ENCODE data around the gene PIGW.

The PIGW gene

GRCh38 chr17:36509272-36509985, 25.4 kb upstream of the PIGW start:
- DNase-seq, result no peak

- DNase-seq, result no peak
Observed at GRCh38 chr17:36510636-36511035, 24.2 kb upstream of the PIGW start.

- DNase-seq, result no peak
Observed at GRCh38 chr17:36511216-36511615, 23.6 kb upstream of the PIGW start.

GRCh38 chr17:36512641-36513040, 22.1 kb upstream of the PIGW start:
- DNase-seq, result no peak

GRCh38 chr17:36514856-36515255, 19.9 kb upstream of the PIGW start:
- DNase-seq, result no peak

GRCh38 chr17:36515837-36516236, 18.9 kb upstream of the PIGW start:
- DNase-seq, result no peak

GRCh38 chr17:36523113-36523512, 11.7 kb upstream of the PIGW start:
- DNase-seq, result no peak

- DNase-seq, result no peak
Observed at GRCh38 chr17:36524428-36524876, 10.3 kb upstream of the PIGW start.

GRCh38 chr17:36525113-36525512, 9.7 kb upstream of the PIGW start:
- DNase-seq, result no peak

- DNase-seq, result no peak
Observed at GRCh38 chr17:36525888-36526287, 8.9 kb upstream of the PIGW start.

- DNase-seq, result no peak
Observed at GRCh38 chr17:36527621-36528250, 7.1 kb upstream of the PIGW start.

GRCh38 chr17:36529121-36529520, 5.7 kb upstream of the PIGW start:
- DNase-seq, result no peak

- no peak for DNase-seq
Observed at GRCh38 chr17:36532435-36532975, 2.3 kb upstream of the PIGW start.

GRCh38 chr17:36533935-36534839, 600 bp upstream of the PIGW start:
- peak; percentile 38 for DNase-seq

GRCh38 chr17:36535669-36536081, 888 bp downstream of the PIGW start:
- DNase-seq, result no peak

GRCh38 chr17:36540696-36541095, 5.9 kb downstream of the PIGW start:
- DNase-seq, result no peak

- no peak for DNase-seq
Observed at GRCh38 chr17:36542755-36543154, 8.0 kb downstream of the PIGW start.

GRCh38 chr17:36544044-36544306, 9.2 kb downstream of the PIGW start:
- no peak for DNase-seq

- peak; percentile 61 for DNase-seq
Observed at GRCh38 chr17:36544307-36545076, 9.7 kb downstream of the PIGW start, which contains the start of gene GGNBP2. GGNBP2 (plus strand) TSS chr17:36544919; CDS start chr17:36545725, 806 bp downstream.

GRCh38 chr17:36545077-36545464, 10.3 kb downstream of the PIGW start:
- DNase-seq, result no peak

GRCh38 chr17:36545465-36546417, 11.0 kb downstream of the PIGW start:
- DNase-seq, result peak; percentile 90

Measured in NCI-H2081 treated with DMSO at 0.1 percent for 48 hours (cell line).